Transverse colon (tissue), 3 donors: Measurements from ENCODE around the gene COA6.

Source experiments
- CTCF ChIP-seq, 5 experiments: fragments of 200-600 bp in 3 of 5; fragments of 450-650 bp in 2 of 5; sonication (generic) in 3 of 5; IDR thresholded peaks; 1 replicate in 2 of 5; 2 replicates in 3 of 5; pipeline ENCODE4 v1.5.1; 2016 to 2017; ENCODE audit warnings: antibody characterized with exemption in 5 of 5, inconsistent platforms in 3 of 5, mild to moderate bottlenecking in 2 of 5, moderate library complexity in 1 of 5
- EP300 ChIP-seq: sonication (generic); formaldehyde crosslinking; IDR thresholded peaks from one replicate; pipeline ENCODE4 v1.6.1; 2017; ENCODE audit warnings: antibody characterized with exemption, low read depth

- TF ChIP-seq CTCF (IDR thresholded peaks at IDR 0.05) (no peak), EP300 (no peak)
Measured at GRCh38 chr1:234395297-234395696, 22.0 kb downstream of the COA6 start.
